ENCODE measurements around the gene SALL3.

DNA sequence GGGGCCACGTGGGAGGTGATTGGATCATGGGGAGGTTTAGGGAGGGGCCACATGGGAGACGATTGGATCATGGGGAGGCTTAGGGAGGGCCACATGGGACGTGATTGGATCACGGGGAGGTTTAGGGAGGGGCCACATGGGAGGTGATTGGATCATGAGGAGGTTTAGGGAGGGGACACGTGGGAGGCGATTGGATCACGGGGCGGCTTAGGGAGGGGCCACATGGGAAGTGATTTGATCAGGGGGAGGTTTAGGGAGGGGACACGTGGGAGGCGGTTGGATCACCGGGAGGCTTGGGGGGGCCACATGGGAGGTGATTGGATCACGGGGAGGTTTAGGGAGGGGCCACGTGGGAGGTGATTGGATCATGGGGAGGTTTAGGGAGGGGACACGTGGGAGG is 22.5 kb upstream of the SALL3 start:
- TF ChIP-seq, protein P1, sequence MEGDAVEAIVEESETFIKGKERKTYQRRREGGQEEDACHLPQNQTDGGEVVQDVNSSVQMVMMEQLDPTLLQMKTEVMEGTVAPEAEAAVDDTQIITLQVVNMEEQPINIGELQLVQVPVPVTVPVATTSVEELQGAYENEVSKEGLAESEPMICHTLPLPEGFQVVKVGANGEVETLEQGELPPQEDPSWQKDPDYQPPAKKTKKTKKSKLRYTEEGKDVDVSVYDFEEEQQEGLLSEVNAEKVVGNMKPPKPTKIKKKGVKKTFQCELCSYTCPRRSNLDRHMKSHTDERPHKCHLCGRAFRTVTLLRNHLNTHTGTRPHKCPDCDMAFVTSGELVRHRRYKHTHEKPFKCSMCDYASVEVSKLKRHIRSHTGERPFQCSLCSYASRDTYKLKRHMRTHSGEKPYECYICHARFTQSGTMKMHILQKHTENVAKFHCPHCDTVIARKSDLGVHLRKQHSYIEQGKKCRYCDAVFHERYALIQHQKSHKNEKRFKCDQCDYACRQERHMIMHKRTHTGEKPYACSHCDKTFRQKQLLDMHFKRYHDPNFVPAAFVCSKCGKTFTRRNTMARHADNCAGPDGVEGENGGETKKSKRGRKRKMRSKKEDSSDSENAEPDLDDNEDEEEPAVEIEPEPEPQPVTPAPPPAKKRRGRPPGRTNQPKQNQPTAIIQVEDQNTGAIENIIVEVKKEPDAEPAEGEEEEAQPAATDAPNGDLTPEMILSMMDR (IDR thresholded peaks at IDR 0.05): no peak
- TF ChIP-seq POLR2A (IDR thresholded peaks at IDR 0.05): no peak
- no peak for TF ChIP-seq EP300 (IDR thresholded peaks at IDR 0.05)

Measured in ovary (tissue), 3 donors.